HepG2 (cell line): ENCODE measurements around the gene PGS1. TPM values are rescaled to one million over a fixed set of nuclear protein-coding genes. Genes with fewer than 3 reads are reported as not detected.

Experiments
- ARNTL ChIP-seq: sonication (generic); formaldehyde crosslinking; IDR thresholded peaks from 2 replicates; pipeline ENCODE4 v1.4.0; 2020; ENCODE audit warnings: mild to moderate bottlenecking, missing genetic modification reagents
- KDM6A ChIP-seq: IDR thresholded peaks from 2 replicates; pipeline ENCODE4 v1.6.1; 2016; ENCODE audit warnings: low read depth
- SALL1 ChIP-seq: sonication (generic); formaldehyde crosslinking; IDR thresholded peaks from 2 replicates; pipeline ENCODE4 v1.8.0; 2022; ENCODE audit warnings: mild to moderate bottlenecking, missing genetic modification reagents
- ZFP36L2 ChIP-seq: sonication (generic); formaldehyde crosslinking; IDR thresholded peaks from 2 replicates; pipeline ENCODE4 v1.4.0; 2020; ENCODE audit warnings: missing genetic modification reagents
- ZNF256 ChIP-seq: sonication (generic); formaldehyde crosslinking; conservative IDR thresholded peaks from 2 replicates; pipeline ENCODE4 v1.4.0; 2020; ENCODE audit warnings: missing genetic modification reagents
- ZNF33A ChIP-seq: sonication (generic); formaldehyde crosslinking; IDR thresholded peaks from 2 replicates; pipeline ENCODE4 v1.5.1; 2020; ENCODE audit warnings: missing genetic modification reagents, mild to moderate bottlenecking, moderate library complexity, borderline replicate concordance
- ZNF552 ChIP-seq: sonication (generic); formaldehyde crosslinking; IDR thresholded peaks from 2 replicates; pipeline ENCODE4 v1.9.0; 2022; ENCODE audit warnings: missing genetic modification reagents, mild to moderate bottlenecking, borderline replicate concordance
- polyA plus RNA-seq, 8 experiments: library from polyadenylated mRNA; depleted of rRNA in 3 of 8; stranded (reverse) in 7 of 8; unstranded in 1 of 8; fragments of >200 nt; fragmentation: Illumina TruSeq in 4 of 8; extraction: Trizol in 4 of 8; gene quantifications; 2 replicates each; pipeline versions ENCODE4 v1.2.1 to v1.2.3, GENCODE V29; 2011 to 2016; ENCODE audit warnings: low read depth in 4 of 8, missing spikeins in 1 of 8, mixed read lengths in 1 of 8; ENCODE audit not compliant: insufficient read depth in 1 of 8
- total RNA-seq, 5 experiments: library from RNA; depleted of rRNA; stranded (reverse); fragments of >200 nt; fragmentation: Illumina TruSeq; extraction: Trizol; gene quantifications; 2 replicates each; pipeline ENCODE4 v1.2.3, GENCODE V29; 2016; ENCODE audit warnings: low read depth in 1 of 5
- TF ChIP-seq, protein P1 (sequence below): sonication (generic); formaldehyde crosslinking; IDR thresholded peaks from 2 replicates; pipeline ENCODE4 v1.5.1; 2020; ENCODE audit warnings: mild to moderate bottlenecking, missing genetic modification reagents, borderline replicate concordance
- TF ChIP-seq, protein P2 (sequence below): sonication (generic); formaldehyde crosslinking; IDR thresholded peaks from 2 replicates; pipeline ENCODE4 v1.9.0; 2022; ENCODE audit warnings: missing genetic modification reagents, mild to moderate bottlenecking, borderline replicate concordance
- TF ChIP-seq, protein P3 (sequence below): sonication (generic); formaldehyde crosslinking; IDR thresholded peaks from 2 replicates; pipeline ENCODE4 v1.5.0; 2020; ENCODE audit warnings: missing genetic modification reagents, mild to moderate bottlenecking, borderline replicate concordance
- TF ChIP-seq, protein P4 (sequence below): sonication (generic); formaldehyde crosslinking; IDR thresholded peaks from 2 replicates; pipeline ENCODE4 v1.5.0; 2020; ENCODE audit warnings: mild to moderate bottlenecking, missing genetic modification reagents, borderline replicate concordance

The PGS1 gene
- total and polyA plus RNA-seq, 2 of the 13 experiments (the other 11 are each of a cell fraction or from before 2014, with no cell fraction given), result 25.9 to 31.5 TPM

DNA sequence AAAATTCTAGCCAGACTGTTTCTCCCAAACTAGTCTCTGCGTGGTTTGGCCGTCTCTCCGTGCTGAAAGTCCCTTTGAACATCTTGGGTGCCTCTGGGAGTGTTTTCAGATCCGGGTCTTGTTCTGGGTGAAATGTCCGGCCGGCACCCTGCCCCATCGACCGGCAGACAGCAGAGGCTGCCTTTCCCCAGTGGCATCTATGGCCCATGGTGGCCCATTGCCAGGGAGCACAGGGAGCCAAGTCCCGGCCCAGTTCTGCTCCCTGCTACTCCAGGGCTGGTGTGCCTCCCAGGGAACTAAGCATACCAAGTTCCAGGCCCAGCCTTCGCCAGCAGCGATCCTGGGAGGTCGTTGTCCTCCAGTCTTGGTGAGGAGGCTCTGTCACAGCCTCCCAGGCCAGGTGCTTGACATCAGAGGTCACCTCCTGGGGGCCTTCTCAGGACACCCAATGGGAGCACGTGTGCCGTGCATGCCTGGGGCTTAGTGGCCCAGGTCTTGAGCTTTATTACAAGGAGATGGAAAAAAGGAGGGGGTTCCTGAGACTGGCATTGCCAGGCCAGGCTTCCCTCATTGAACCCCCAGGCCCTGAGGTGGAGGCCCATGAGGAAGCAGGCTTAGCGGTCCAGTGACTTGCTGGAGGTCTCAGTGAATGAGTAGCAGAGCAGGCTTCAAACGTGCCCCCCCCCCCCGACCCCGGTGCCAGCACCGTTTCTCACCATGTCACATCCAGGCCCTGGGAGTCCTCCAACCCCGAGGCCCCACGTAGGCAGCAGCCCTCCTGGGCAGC lies 54.0 kb downstream of the PGS1 start (continued):
- TF ChIP-seq, protein P1, sequence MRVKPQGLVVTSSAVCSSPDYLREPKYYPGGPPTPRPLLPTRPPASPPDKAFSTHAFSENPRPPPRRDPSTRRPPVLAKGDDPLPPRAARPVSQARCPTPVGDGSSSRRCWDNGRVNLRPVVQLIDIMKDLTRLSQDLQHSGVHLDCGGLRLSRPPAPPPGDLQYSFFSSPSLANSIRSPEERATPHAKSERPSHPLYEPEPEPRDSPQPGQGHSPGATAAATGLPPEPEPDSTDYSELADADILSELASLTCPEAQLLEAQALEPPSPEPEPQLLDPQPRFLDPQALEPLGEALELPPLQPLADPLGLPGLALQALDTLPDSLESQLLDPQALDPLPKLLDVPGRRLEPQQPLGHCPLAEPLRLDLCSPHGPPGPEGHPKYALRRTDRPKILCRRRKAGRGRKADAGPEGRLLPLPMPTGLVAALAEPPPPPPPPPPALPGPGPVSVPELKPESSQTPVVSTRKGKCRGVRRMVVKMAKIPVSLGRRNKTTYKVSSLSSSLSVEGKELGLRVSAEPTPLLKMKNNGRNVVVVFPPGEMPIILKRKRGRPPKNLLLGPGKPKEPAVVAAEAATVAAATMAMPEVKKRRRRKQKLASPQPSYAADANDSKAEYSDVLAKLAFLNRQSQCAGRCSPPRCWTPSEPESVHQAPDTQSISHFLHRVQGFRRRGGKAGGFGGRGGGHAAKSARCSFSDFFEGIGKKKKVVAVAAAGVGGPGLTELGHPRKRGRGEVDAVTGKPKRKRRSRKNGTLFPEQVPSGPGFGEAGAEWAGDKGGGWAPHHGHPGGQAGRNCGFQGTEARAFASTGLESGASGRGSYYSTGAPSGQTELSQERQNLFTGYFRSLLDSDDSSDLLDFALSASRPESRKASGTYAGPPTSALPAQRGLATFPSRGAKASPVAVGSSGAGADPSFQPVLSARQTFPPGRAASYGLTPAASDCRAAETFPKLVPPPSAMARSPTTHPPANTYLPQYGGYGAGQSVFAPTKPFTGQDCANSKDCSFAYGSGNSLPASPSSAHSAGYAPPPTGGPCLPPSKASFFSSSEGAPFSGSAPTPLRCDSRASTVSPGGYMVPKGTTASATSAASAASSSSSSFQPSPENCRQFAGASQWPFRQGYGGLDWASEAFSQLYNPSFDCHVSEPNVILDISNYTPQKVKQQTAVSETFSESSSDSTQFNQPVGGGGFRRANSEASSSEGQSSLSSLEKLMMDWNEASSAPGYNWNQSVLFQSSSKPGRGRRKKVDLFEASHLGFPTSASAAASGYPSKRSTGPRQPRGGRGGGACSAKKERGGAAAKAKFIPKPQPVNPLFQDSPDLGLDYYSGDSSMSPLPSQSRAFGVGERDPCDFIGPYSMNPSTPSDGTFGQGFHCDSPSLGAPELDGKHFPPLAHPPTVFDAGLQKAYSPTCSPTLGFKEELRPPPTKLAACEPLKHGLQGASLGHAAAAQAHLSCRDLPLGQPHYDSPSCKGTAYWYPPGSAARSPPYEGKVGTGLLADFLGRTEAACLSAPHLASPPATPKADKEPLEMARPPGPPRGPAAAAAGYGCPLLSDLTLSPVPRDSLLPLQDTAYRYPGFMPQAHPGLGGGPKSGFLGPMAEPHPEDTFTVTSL, result 0 out of 2 replicates have a peak, but pooled peaks have one; percentile 48
- TF ChIP-seq, protein P2, sequence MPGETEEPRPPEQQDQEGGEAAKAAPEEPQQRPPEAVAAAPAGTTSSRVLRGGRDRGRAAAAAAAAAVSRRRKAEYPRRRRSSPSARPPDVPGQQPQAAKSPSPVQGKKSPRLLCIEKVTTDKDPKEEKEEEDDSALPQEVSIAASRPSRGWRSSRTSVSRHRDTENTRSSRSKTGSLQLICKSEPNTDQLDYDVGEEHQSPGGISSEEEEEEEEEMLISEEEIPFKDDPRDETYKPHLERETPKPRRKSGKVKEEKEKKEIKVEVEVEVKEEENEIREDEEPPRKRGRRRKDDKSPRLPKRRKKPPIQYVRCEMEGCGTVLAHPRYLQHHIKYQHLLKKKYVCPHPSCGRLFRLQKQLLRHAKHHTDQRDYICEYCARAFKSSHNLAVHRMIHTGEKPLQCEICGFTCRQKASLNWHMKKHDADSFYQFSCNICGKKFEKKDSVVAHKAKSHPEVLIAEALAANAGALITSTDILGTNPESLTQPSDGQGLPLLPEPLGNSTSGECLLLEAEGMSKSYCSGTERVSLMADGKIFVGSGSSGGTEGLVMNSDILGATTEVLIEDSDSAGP (CRISPR knock-in tag), result peak; percentile 87; the same call in 1 of the 2 replicates
- no peak for TF ChIP-seq KDM6A (CRISPR knock-in tag)
- TF ChIP-seq ARNTL, result no peak
- TF ChIP-seq, protein P3, sequence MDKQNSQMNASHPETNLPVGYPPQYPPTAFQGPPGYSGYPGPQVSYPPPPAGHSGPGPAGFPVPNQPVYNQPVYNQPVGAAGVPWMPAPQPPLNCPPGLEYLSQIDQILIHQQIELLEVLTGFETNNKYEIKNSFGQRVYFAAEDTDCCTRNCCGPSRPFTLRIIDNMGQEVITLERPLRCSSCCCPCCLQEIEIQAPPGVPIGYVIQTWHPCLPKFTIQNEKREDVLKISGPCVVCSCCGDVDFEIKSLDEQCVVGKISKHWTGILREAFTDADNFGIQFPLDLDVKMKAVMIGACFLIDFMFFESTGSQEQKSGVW (CRISPR knock-in tag), result no peak
- no peak for TF ChIP-seq ZNF552
- TF ChIP-seq, protein P4, sequence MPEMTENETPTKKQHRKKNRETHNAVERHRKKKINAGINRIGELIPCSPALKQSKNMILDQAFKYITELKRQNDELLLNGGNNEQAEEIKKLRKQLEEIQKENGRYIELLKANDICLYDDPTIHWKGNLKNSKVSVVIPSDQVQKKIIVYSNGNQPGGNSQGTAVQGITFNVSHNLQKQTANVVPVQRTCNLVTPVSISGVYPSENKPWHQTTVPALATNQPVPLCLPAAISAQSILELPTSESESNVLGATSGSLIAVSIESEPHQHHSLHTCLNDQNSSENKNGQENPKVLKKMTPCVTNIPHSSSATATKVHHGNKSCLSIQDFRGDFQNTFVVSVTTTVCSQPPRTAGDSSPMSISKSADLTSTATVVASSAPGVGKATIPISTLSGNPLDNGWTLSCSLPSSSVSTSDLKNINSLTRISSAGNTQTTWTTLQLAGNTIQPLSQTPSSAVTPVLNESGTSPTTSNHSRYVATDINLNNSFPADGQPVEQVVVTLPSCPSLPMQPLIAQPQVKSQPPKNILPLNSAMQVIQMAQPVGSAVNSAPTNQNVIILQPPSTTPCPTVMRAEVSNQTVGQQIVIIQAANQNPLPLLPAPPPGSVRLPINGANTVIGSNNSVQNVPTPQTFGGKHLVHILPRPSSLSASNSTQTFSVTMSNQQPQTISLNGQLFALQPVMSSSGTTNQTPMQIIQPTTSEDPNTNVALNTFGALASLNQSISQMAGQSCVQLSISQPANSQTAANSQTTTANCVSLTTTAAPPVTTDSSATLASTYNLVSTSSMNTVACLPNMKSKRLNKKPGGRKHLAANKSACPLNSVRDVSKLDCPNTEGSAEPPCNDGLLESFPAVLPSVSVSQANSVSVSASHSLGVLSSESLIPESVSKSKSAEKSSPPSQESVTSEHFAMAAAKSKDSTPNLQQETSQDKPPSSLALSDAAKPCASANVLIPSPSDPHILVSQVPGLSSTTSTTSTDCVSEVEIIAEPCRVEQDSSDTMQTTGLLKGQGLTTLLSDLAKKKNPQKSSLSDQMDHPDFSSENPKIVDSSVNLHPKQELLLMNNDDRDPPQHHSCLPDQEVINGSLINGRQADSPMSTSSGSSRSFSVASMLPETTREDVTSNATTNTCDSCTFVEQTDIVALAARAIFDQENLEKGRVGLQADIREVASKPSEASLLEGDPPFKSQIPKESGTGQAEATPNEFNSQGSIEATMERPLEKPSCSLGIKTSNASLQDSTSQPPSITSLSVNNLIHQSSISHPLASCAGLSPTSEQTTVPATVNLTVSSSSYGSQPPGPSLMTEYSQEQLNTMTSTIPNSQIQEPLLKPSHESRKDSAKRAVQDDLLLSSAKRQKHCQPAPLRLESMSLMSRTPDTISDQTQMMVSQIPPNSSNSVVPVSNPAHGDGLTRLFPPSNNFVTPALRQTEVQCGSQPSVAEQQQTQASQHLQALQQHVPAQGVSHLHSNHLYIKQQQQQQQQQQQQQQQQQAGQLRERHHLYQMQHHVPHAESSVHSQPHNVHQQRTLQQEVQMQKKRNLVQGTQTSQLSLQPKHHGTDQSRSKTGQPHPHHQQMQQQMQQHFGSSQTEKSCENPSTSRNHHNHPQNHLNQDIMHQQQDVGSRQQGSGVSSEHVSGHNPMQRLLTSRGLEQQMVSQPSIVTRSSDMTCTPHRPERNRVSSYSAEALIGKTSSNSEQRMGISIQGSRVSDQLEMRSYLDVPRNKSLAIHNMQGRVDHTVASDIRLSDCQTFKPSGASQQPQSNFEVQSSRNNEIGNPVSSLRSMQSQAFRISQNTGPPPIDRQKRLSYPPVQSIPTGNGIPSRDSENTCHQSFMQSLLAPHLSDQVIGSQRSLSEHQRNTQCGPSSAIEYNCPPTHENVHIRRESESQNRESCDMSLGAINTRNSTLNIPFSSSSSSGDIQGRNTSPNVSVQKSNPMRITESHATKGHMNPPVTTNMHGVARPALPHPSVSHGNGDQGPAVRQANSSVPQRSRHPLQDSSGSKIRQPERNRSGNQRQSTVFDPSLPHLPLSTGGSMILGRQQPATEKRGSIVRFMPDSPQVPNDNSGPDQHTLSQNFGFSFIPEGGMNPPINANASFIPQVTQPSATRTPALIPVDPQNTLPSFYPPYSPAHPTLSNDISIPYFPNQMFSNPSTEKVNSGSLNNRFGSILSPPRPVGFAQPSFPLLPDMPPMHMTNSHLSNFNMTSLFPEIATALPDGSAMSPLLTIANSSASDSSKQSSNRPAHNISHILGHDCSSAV, result no peak
- no peak for TF ChIP-seq SALL1 (CRISPR knock-in tag)
- no peak for TF ChIP-seq ZFP36L2 (CRISPR knock-in tag)
- TF ChIP-seq ZNF256 (CRISPR knock-in tag), result no peak
- no peak for TF ChIP-seq ZNF33A (CRISPR knock-in tag)
